H9 (cell line): ENCODE measurements around the gene ARHGAP8. TPM values are rescaled to one million over a fixed set of nuclear protein-coding genes. Genes with fewer than 3 reads are reported as not detected.

Experiments used
- DNase-seq: peaks from one replicate; pipeline ENCODE4 v3.0.0-alpha.2; 2017
- H2AFZ ChIP-seq: one replicate; pipeline ENCODE4 v1.6.1; 2013; ENCODE audit warnings: mild to moderate bottlenecking, low read length, control low read depth, moderate library complexity
- H2AK5ac ChIP-seq: 2 replicates; pipeline ENCODE4 v1.6.1; 2013; ENCODE audit warnings: low read length, control low read depth, mixed read lengths; ENCODE audit not compliant: insufficient read length
- H2BK120ac ChIP-seq: one replicate; pipeline ENCODE4 v1.6.1; 2013; ENCODE audit warnings: low read depth, mild to moderate bottlenecking, low read length, control low read depth, inconsistent platforms; ENCODE audit not compliant: poor library complexity, severe bottlenecking
- H2BK12ac ChIP-seq: 2 replicates; pipeline ENCODE4 v1.6.1; 2013; ENCODE audit warnings: low read length, control low read depth, mixed read lengths, low read depth; ENCODE audit not compliant: insufficient read length
- H2BK15ac ChIP-seq: 2 replicates; pipeline ENCODE4 v1.6.1; 2013; ENCODE audit warnings: low read depth, low read length, control low read depth
- H2BK20ac ChIP-seq: one replicate; pipeline ENCODE4 v1.6.1; 2013; ENCODE audit warnings: low read depth, mild to moderate bottlenecking, low read length, control low read depth, inconsistent platforms; ENCODE audit not compliant: poor library complexity, severe bottlenecking
- H2BK5ac ChIP-seq: 2 replicates; pipeline ENCODE4 v1.6.1; 2013; ENCODE audit warnings: low read length, control low read depth, mixed read lengths; ENCODE audit not compliant: insufficient read length
- H3K14ac ChIP-seq: 2 replicates; pipeline ENCODE4 v1.6.1; 2013; ENCODE audit warnings: low read length, control low read depth; ENCODE audit not compliant: insufficient read depth
- H3K18ac ChIP-seq: 2 replicates; pipeline ENCODE4 v1.6.1; 2013; ENCODE audit warnings: low read depth, mild to moderate bottlenecking, mixed read lengths, low read length, control low read depth; ENCODE audit not compliant: insufficient read length
- H3K23ac ChIP-seq: 2 replicates; pipeline ENCODE4 v1.6.1; 2013; ENCODE audit warnings: low read length, control low read depth, mixed read lengths, low read depth; ENCODE audit not compliant: insufficient read length
- H3K23me2 ChIP-seq: 2 replicates; pipeline ENCODE4 v1.6.1; 2013; ENCODE audit warnings: low read depth, mild to moderate bottlenecking, mixed read lengths, low read length, control low read depth; ENCODE audit not compliant: insufficient read length, poor library complexity, severe bottlenecking
- H3K27ac ChIP-seq: 2 replicates; pipeline ENCODE4 v1.5.1; 2013; ENCODE audit warnings: low read length, control low read depth, mixed read lengths, low read depth; ENCODE audit not compliant: insufficient read length
- H3K27me3 ChIP-seq: 2 replicates; pipeline ENCODE4 v1.6.1; 2013; ENCODE audit warnings: low read length, control low read depth, inconsistent platforms; ENCODE audit not compliant: insufficient read depth
- H3K4ac ChIP-seq: 2 replicates; pipeline ENCODE4 v1.6.1; 2013; ENCODE audit warnings: low read depth, mild to moderate bottlenecking, control low read depth, inconsistent platforms, low read length, moderate library complexity
- H3K4me1 ChIP-seq: 2 replicates; pipeline ENCODE4 v1.6.1; 2013; ENCODE audit warnings: low read length, control low read depth, inconsistent platforms; ENCODE audit not compliant: insufficient read depth
- H3K4me2 ChIP-seq: 2 replicates; pipeline ENCODE4 v1.6.1; 2013; ENCODE audit warnings: low read length, control low read depth, mixed read lengths; ENCODE audit not compliant: insufficient read length, insufficient read depth
- H3K56ac ChIP-seq: 2 replicates; pipeline ENCODE4 v1.6.1; 2013; ENCODE audit warnings: low read depth, mild to moderate bottlenecking, mixed read lengths, low read length, control low read depth; ENCODE audit not compliant: insufficient read length
- H3K79me1 ChIP-seq: 2 replicates; pipeline ENCODE4 v1.6.1; 2013; ENCODE audit warnings: low read depth, mild to moderate bottlenecking, moderate library complexity, low read length, control low read depth, inconsistent platforms; ENCODE audit not compliant: insufficient read depth, poor library complexity, severe bottlenecking
- H3K79me2 ChIP-seq: 2 replicates; pipeline ENCODE4 v1.6.1; 2013; ENCODE audit warnings: low read length, control low read depth, inconsistent platforms; ENCODE audit not compliant: insufficient read depth
- H3K9ac ChIP-seq: 2 replicates; pipeline ENCODE4 v1.6.1; 2013; ENCODE audit warnings: low read length, control low read depth, mixed read lengths; ENCODE audit not compliant: insufficient read length; ENCODE audit errors: extremely low read depth
- H3K9me3 ChIP-seq: one replicate; pipeline ENCODE4 v1.6.1; 2013; ENCODE audit warnings: low read depth, low read length, inconsistent platforms; ENCODE audit not compliant: control insufficient read depth
- H3T11ph ChIP-seq: one replicate; pipeline ENCODE4 v1.6.1; 2013; ENCODE audit warnings: mild to moderate bottlenecking, low read length, control low read depth, inconsistent platforms
- H4K20me1 ChIP-seq: one replicate; pipeline ENCODE4 v1.6.1; 2013; ENCODE audit not compliant: control insufficient read depth, insufficient read length, insufficient read depth
- H4K5ac ChIP-seq: 2 replicates; pipeline ENCODE4 v1.6.1; 2013; ENCODE audit warnings: low read depth, mild to moderate bottlenecking, mixed read lengths, low read length, control low read depth; ENCODE audit not compliant: insufficient read length
- H4K8ac ChIP-seq: replicated peaks from 2 replicates; pipeline ENCODE4 v1.6.1; 2013; ENCODE audit warnings: low read length, control low read depth, mixed read lengths, low read depth; ENCODE audit not compliant: insufficient read length
- H4K91ac ChIP-seq: 2 replicates; pipeline ENCODE4 v1.6.1; 2013; ENCODE audit warnings: low read depth, mild to moderate bottlenecking, moderate library complexity, mixed read lengths, low read length, control low read depth; ENCODE audit not compliant: insufficient read length
- H3K27ac Mint-ChIP-seq, 3 experiments: 2 replicates in 2 of 3; 3 replicates in 1 of 3; pipeline ENCODE4 v1.8.0; 2020 to 2021; ENCODE audit warnings: mixed read lengths in 3 of 3, mild to moderate bottlenecking in 1 of 3, moderate library complexity in 1 of 3
- H3K27me3 Mint-ChIP-seq: 2 replicates; pipeline ENCODE4 v1.8.0; 2021; ENCODE audit warnings: low read depth, mild to moderate bottlenecking, moderate library complexity, mixed read lengths
- H3K36me3 Mint-ChIP-seq, 3 experiments: 2 replicates in 2 of 3; 3 replicates in 1 of 3; pipeline ENCODE4 v1.8.0; 2020 to 2021; ENCODE audit warnings: low read depth in 3 of 3, mixed read lengths in 3 of 3; ENCODE audit not compliant: insufficient read depth in 1 of 3
- H3K4me1 Mint-ChIP-seq, 2 experiments: 2 replicates each; pipeline ENCODE4 v1.8.0; 2020; ENCODE audit warnings: mixed read lengths in 2 of 2
- H3K4me3 Mint-ChIP-seq, 2 experiments: 2 replicates in 1 of 2; 3 replicates in 1 of 2; pipeline ENCODE4 v1.8.0; 2020 to 2021; ENCODE audit warnings: mild to moderate bottlenecking in 2 of 2, mixed read lengths in 2 of 2, moderate library complexity in 1 of 2
- H3K9me3 Mint-ChIP-seq, 2 experiments: 2 replicates in 1 of 2; 3 replicates in 1 of 2; pipeline ENCODE4 v1.8.0; 2020; ENCODE audit warnings: mild to moderate bottlenecking in 2 of 2, mixed read lengths in 2 of 2, moderate library complexity in 1 of 2
- WGBS: extraction: QIAGEN DNeasy Blood & Tissue Kit; methylation state at CpG from one replicate; pipeline ENCODE4 v1.1.7; 2013; ENCODE audit warnings: missing lambda C conversion rate, low lambda C conversion rate, mixed read lengths; ENCODE audit not compliant: insufficient read length; ENCODE audit errors: extremely low coverage; 5-methylcytosine and 5-hydroxymethylcytosine counted together
- total RNA-seq: library from RNA; stranded (reverse); gene quantifications from 2 replicates; pipeline ENCODE4 v1.2.1, GENCODE V29; 2021
- TF ChIP-seq, protein P1 (sequence below): fragments of 200-600 bp; sonication (generic); conservative IDR thresholded peaks from 3 replicates; pipeline ENCODE4 v1.8.0; 2021; ENCODE audit warnings: antibody characterized with exemption, mild to moderate bottlenecking

The ARHGAP8 gene
- total RNA-seq, 1 experiment from 2014 or later: 35.4 TPM

DNA sequence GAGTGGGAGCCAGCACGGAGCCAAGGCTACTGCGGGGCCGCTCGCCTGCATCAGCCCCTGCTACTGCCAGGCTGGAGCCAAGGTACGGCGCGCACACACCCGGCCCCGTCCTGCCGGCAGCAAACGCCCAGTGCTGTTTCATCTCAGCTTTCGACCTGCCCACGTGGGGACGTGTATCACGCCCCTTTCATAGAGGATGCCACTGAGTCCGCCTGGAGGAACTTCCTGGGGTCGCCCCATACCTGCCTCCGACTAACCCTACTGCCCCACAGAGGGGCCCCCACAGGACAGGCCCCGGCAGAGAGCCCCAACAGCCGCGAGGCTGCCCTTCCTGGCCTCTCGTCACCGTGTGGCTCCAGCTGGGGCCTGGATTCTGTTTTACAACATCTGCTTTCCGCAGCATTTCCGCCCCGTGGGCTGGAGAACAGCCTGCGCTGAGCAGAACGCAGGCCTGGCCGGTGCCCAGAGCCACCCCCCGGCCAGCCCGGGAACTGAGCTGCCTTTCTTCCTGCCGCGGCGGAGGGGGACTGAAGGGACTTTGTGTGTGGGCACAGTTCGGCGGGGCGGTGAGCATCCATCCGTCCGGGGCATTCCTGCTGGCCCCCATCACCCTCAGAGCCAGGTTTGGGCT is 22.9 kb upstream of the ARHGAP8 start:
- no peaks in the 10 kb centered on the region for H3K27me3 Mint-ChIP-seq
- TF ChIP-seq, protein P1, sequence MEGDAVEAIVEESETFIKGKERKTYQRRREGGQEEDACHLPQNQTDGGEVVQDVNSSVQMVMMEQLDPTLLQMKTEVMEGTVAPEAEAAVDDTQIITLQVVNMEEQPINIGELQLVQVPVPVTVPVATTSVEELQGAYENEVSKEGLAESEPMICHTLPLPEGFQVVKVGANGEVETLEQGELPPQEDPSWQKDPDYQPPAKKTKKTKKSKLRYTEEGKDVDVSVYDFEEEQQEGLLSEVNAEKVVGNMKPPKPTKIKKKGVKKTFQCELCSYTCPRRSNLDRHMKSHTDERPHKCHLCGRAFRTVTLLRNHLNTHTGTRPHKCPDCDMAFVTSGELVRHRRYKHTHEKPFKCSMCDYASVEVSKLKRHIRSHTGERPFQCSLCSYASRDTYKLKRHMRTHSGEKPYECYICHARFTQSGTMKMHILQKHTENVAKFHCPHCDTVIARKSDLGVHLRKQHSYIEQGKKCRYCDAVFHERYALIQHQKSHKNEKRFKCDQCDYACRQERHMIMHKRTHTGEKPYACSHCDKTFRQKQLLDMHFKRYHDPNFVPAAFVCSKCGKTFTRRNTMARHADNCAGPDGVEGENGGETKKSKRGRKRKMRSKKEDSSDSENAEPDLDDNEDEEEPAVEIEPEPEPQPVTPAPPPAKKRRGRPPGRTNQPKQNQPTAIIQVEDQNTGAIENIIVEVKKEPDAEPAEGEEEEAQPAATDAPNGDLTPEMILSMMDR: no peak

More for the DNA sequence above, 22.9 kb upstream of the ARHGAP8 start:
- H4K8ac ChIP-seq: no peak overlapping the region
- H4K20me1 ChIP-seq: no peaks in the 10 kb centered on the region
- no peak overlapping the region for H4K91ac ChIP-seq
- H3K56ac ChIP-seq: no peak overlapping the region
- H3K23ac ChIP-seq: no peak overlapping the region
- no peaks in the 10 kb centered on the region for H3K27me3 ChIP-seq
- H2BK15ac ChIP-seq: no peak overlapping the region
- H3K36me3 Mint-ChIP-seq: peaks cover 0 to 3% (median 0%) of the 10 kb centered on the region in 3 experiments; a peak in 1 of 7 replicates
- no peak overlapping the region for H4K5ac ChIP-seq
- H3K4me2 ChIP-seq: no peak overlapping the region
- H2AFZ ChIP-seq: no peak overlapping the region
- no peak for DNase-seq
- no peaks in the 10 kb centered on the region for H3K79me2 ChIP-seq
- H2BK120ac ChIP-seq: no peak overlapping the region
- no peak overlapping the region for H3K9ac ChIP-seq
- H3K9me3 Mint-ChIP-seq: no peaks in the 10 kb centered on the region
- no peak overlapping the region for H2BK5ac ChIP-seq
- no peak overlapping the region for H3K14ac ChIP-seq
- H3K23me2 ChIP-seq: no peaks in the 10 kb centered on the region
- no peak overlapping the region for H3K4ac ChIP-seq
- H3K4me1 Mint-ChIP-seq: peaks cover under 1 to 12% of the 10 kb centered on the region in 2 experiments; a peak in 2 of 4 replicates
- no peak overlapping the region for H2BK20ac ChIP-seq
- H3K27ac ChIP-seq: no peak overlapping the region
- H3K79me1 ChIP-seq: no peaks in the 10 kb centered on the region
- H3T11ph ChIP-seq: no peak overlapping the region
- WGBS: no CpG with 5 or more reads among the region's 39 CpGs
- peak overlapping the region in 1 of 3 experiments; percentile 83; a peak in 2 of 7 replicates for H3K27ac Mint-ChIP-seq
- no peak overlapping the region for H3K18ac ChIP-seq
- H2AK5ac ChIP-seq: no peak overlapping the region
- no peaks in the 10 kb centered on the region for H3K4me1 ChIP-seq
- H2BK12ac ChIP-seq: no peak overlapping the region
- H3K4me3 Mint-ChIP-seq: no peak overlapping the region
- no peaks in the 10 kb centered on the region for H3K9me3 ChIP-seq
